OCI-LY1 (cell line): ENCODE results near the gene SEPSECS.

Experiments used
- EZH2 ChIP-seq: fragments of 200-600 bp; sonication (generic), shearing (Covaris generic); IDR thresholded peaks from 2 replicates; pipeline ENCODE4 v1.8.0; 2017; ENCODE audit warnings: borderline replicate concordance, mixed run types, mild to moderate bottlenecking, antibody characterized with exemption, low read length, moderate library complexity, mixed read lengths
- TF ChIP-seq, protein P1 (sequence below): fragments of 200-600 bp; sonication (generic), shearing (Covaris generic); IDR thresholded peaks from 2 replicates; pipeline ENCODE4 v1.5.1; 2017; ENCODE audit warnings: mild to moderate bottlenecking, antibody characterized with exemption, low read length, moderate library complexity, mixed read lengths

DNA sequence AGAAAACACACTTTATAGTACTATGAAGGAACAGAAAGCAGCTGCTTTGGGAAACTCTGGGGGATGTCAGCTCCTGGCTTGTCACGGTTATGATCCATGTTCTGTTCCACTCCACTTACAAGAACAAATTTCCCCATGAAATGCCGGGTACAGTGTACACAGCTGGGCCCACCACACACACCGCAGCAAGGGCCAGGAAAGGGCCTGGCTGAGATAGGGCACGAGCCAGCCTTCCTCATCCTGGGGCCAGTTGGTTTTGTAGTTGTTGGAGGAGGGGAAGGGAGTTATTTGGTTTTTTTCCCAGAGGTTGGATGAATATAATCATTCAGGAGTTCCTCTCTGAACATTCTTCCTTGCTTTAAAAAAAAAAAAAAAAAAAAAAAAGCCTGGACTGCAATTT lies 56.8 kb downstream of the SEPSECS start:
- TF ChIP-seq, protein P1, sequence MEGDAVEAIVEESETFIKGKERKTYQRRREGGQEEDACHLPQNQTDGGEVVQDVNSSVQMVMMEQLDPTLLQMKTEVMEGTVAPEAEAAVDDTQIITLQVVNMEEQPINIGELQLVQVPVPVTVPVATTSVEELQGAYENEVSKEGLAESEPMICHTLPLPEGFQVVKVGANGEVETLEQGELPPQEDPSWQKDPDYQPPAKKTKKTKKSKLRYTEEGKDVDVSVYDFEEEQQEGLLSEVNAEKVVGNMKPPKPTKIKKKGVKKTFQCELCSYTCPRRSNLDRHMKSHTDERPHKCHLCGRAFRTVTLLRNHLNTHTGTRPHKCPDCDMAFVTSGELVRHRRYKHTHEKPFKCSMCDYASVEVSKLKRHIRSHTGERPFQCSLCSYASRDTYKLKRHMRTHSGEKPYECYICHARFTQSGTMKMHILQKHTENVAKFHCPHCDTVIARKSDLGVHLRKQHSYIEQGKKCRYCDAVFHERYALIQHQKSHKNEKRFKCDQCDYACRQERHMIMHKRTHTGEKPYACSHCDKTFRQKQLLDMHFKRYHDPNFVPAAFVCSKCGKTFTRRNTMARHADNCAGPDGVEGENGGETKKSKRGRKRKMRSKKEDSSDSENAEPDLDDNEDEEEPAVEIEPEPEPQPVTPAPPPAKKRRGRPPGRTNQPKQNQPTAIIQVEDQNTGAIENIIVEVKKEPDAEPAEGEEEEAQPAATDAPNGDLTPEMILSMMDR = no peak
- TF ChIP-seq EZH2 = no peak
